Sigmoid colon (tissue), 4 donors: ENCODE measurements around the gene USP16.
A peak's percentile ranks its signal among the peaks of the same experiment; 100 is the strongest.

Experiments
- CTCF ChIP-seq, 4 experiments: fragments of 450-650 bp in 3 of 4; fragments of 200-600 bp in 1 of 4; IDR thresholded peaks; one replicate each; pipeline ENCODE4 v1.5.1; 2016 to 2019; ENCODE audit warnings: antibody characterized with exemption in 4 of 4, mild to moderate bottlenecking in 3 of 4, moderate library complexity in 2 of 4
- EP300 ChIP-seq, 4 donors: sonication (generic); formaldehyde crosslinking; IDR thresholded peaks; one replicate each; pipeline ENCODE4 v1.6.1; 2017; ENCODE audit warnings: antibody characterized with exemption in 4 of 4
- POLR2A ChIP-seq, 2 donors: fragments of 450-650 bp; IDR thresholded peaks; one replicate each; pipeline ENCODE4 v1.6.1; 2016; ENCODE audit warnings: antibody characterized with exemption in 2 of 2, mild to moderate bottlenecking in 2 of 2, moderate library complexity in 2 of 2

GRCh38 chr21:29002442-29003144 is 21.9 kb upstream of the USP16 start:
- TF ChIP-seq CTCF (IDR thresholded peaks at IDR 0.05) (no peak), POLR2A (IDR thresholded peaks at IDR 0.05) (peak; percentile 97 to 99), EP300 (IDR thresholded peaks at IDR 0.05) (no peak)
